GM12873 (cell line): Measurements from ENCODE around the gene TRUB1.

Experiments used
- TF ChIP-seq, protein P1 (sequence below): IDR thresholded peaks from 2 replicates; pipeline ENCODE4 v1.5.1; 2012; ENCODE audit warnings: low read depth, mild to moderate bottlenecking, moderate library complexity, low read length, control low read depth; ENCODE audit not compliant: insufficient read depth; ENCODE audit errors: missing control alignments

The TRUB1 gene

GRCh38 chr10:114937962-114938855 is at the start of gene TRUB1:
Gene TRUB1 (plus strand): TSS chr10:114938195. CDS start chr10:114938254, 59 bp downstream.
- TF ChIP-seq, protein P1, sequence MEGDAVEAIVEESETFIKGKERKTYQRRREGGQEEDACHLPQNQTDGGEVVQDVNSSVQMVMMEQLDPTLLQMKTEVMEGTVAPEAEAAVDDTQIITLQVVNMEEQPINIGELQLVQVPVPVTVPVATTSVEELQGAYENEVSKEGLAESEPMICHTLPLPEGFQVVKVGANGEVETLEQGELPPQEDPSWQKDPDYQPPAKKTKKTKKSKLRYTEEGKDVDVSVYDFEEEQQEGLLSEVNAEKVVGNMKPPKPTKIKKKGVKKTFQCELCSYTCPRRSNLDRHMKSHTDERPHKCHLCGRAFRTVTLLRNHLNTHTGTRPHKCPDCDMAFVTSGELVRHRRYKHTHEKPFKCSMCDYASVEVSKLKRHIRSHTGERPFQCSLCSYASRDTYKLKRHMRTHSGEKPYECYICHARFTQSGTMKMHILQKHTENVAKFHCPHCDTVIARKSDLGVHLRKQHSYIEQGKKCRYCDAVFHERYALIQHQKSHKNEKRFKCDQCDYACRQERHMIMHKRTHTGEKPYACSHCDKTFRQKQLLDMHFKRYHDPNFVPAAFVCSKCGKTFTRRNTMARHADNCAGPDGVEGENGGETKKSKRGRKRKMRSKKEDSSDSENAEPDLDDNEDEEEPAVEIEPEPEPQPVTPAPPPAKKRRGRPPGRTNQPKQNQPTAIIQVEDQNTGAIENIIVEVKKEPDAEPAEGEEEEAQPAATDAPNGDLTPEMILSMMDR, result no peak

DNA sequence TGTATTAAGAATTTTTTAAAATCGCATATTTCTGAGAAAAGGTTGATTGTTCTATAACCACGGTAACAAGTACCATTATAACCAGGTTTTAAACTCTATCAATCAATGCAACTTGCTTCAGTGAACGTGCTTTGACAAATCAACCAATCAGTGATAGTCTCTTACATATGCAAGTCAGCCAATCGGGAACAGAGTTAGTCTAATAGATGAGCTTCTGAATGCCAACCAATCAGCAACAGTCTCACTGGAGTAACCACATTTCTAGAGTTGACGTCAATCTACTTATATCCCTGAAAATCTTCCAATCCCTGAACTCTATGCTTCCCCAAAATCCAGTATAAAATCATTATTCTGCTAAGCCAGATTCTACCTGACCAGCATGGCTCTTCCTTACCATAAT is 44.7 kb upstream of the TRUB1 start:
- TF ChIP-seq, protein P1, result no peak

DNA sequence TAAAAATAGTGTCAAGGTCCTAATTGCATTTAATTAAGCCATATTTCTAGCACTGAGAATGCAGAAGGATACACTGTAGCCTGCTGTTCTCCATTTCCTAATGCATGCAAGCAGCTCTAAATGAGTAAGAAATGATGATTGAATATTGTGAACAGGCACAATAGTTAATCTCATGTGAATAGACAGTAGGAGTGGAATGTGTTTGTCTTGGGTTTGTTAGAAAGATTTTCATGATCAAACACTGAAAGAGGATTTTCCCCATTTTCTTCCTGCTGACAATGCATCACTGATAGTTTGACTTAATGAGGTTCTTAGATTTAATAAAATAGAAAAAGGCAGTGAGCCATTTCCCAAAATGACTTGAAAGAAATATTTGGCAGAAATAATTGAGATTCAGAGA is 43.1 kb upstream of the TRUB1 start:
- TF ChIP-seq, protein P1, result no peak

DNA sequence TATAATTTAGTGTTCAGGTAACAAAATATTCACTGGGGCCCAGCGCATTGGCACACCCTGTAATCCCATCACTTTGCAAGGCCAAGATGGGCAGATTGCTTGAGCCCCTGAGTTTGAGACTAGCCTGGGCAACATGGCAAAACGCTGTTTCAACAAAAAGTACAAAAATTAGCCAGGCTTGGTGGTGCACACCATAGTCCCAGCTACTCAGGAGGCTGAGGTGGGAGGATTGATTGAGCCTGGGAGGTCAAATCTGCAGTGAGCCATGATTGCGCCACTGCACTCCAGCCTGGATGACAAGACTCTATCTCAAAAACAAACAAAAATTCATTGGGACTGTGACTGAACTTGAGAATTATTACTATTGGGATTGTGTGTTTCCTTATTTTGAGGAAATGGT is 40.4 kb upstream of the TRUB1 start:
- TF ChIP-seq, protein P1, result no peak

DNA sequence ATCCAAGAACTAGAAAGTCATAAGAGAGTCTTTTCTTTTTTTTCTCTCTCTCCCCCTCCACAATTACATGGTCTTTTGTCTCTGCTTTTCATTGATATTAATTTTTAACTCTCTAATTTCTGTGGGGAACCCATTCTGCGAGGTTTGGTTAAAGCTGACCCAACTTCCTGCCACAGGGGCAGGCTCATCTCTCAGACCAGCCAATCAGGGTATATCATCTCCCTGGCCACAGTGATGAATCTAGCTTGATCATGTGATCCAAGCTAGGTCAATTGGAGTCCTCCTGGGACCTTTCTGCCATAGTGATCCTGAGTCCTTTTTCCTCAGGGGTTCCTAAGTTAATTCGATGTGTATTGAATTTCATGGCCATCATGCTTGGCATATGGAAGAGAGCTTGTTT is 38.0 kb upstream of the TRUB1 start:
- TF ChIP-seq, protein P1, result no peak

GRCh38 chr10:114900658-114901057 is 37.3 kb upstream of the TRUB1 start:
- TF ChIP-seq, protein P1, result no peak

DNA sequence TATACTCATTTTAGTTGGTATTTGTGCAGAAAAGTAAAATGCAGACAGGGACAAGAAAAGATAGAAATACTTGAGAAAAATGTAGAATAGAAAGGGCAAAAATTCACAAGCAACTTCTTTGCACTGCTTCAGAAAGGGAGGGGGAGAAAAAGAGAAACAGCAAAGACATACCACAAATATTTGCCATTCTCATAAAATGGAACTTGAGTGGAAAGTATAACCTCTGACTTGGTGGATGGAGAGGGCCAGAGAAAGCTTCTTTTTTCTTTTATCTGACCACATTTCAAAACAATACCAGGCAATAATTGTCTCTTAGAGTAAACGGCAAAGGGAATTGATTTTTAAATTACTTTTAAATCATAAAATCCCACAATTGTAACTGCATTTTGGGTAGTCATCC is 35.8 kb upstream of the TRUB1 start:
- TF ChIP-seq, protein P1, result no peak
